ENCODE results near the gene ENPP7.

GRCh38 chr17:79757140-79757745, 26.5 kb downstream of the ENPP7 start:
- TF ChIP-seq CTCF (conservative IDR thresholded peaks at IDR 0.05; ENCODE audit: low read depth, low read length) (no peak), EZH2 (IDR thresholded peaks at IDR 0.05; ENCODE audit: borderline replicate concordance, low read depth, low read length, poor library complexity, severe bottlenecking) (no peak)
